GM23338 (cell line): ENCODE measurements around the gene FAM13A. TPM values are rescaled to one million over a fixed set of nuclear protein-coding genes. Genes with fewer than 3 reads are reported as not detected.

Experiments used
- ATAC-seq: fragments of 200-7000 bp; cut with Tn5 transposase; 3 replicates; pipeline ENCODE4 v1.9.1; 2020
- DNase-seq: peaks from one replicate; pipeline ENCODE4 v3.0.0-alpha.2; 2015; ENCODE audit warnings: low spot score
- H2AFZ ChIP-seq: fragments of 200-600 bp; sonication (generic); 2 replicates; pipeline ENCODE4 v1.8.0; 2016; ENCODE audit warnings: antibody characterized with exemption, mild to moderate bottlenecking, moderate library complexity
- H3F3A ChIP-seq: fragments of 200-600 bp; sonication (generic); replicated peaks from 2 replicates; pipeline ENCODE4 v1.8.0; 2017; ENCODE audit warnings: antibody characterized with exemption, mixed run types, low read depth
- H3K27ac ChIP-seq: fragments of 200-600 bp; sonication (generic); 2 replicates; pipeline ENCODE4 v1.6.1; 2016; ENCODE audit warnings: low read depth
- H3K27me3 ChIP-seq: fragments of 200-600 bp; sonication (generic); 2 replicates; pipeline ENCODE4 v1.8.0; 2016; ENCODE audit warnings: mild to moderate bottlenecking, mixed run types, moderate library complexity; ENCODE audit not compliant: insufficient read depth
- H3K36me3 ChIP-seq: fragments of 200-600 bp; sonication (generic); 2 replicates; pipeline ENCODE4 v1.8.0; 2016; ENCODE audit warnings: mild to moderate bottlenecking; ENCODE audit not compliant: insufficient read depth
- H3K4me1 ChIP-seq: fragments of 200-600 bp; sonication (generic); 2 replicates; pipeline ENCODE4 v1.8.0; 2016; ENCODE audit warnings: mild to moderate bottlenecking, moderate library complexity; ENCODE audit not compliant: insufficient read depth
- H3K4me2 ChIP-seq: fragments of 200-600 bp; sonication (generic); 2 replicates; pipeline ENCODE4 v1.7.1; 2017; ENCODE audit warnings: mixed run types
- H3K4me3 ChIP-seq: fragments of 200-600 bp; sonication (generic); 2 replicates; pipeline ENCODE4 v1.6.1; 2016; ENCODE audit warnings: mixed run types
- H3K79me2 ChIP-seq: fragments of 200-600 bp; sonication (generic); replicated peaks from 2 replicates; pipeline ENCODE4 v1.8.0; 2017; ENCODE audit warnings: mild to moderate bottlenecking; ENCODE audit not compliant: insufficient read depth
- H3K9me2 ChIP-seq: fragments of 200-600 bp; sonication (generic); 2 replicates; pipeline ENCODE4 v1.8.0; 2017; ENCODE audit not compliant: insufficient read depth
- H4K20me1 ChIP-seq: fragments of 200-600 bp; sonication (generic); replicated peaks from 2 replicates; pipeline ENCODE4 v1.8.0; 2017; ENCODE audit warnings: mild to moderate bottlenecking; ENCODE audit not compliant: insufficient read depth
- H3K27ac Mint-ChIP-seq: 2 replicates; pipeline ENCODE4 v1.8.0; 2020; ENCODE audit warnings: inconsistent platforms, mild to moderate bottlenecking, moderate library complexity, mixed read lengths
- H3K27me3 Mint-ChIP-seq: 3 replicates; pipeline ENCODE4 v1.8.0; 2022; ENCODE audit warnings: low read depth, mild to moderate bottlenecking, moderate library complexity, mixed read lengths, inconsistent platforms; ENCODE audit not compliant: insufficient read depth, poor library complexity
- H3K36me3 Mint-ChIP-seq: 3 replicates; pipeline ENCODE4 v1.8.0; 2021; ENCODE audit warnings: low read depth, mild to moderate bottlenecking, inconsistent platforms, moderate library complexity, mixed read lengths
- H3K4me1 Mint-ChIP-seq: 3 replicates; pipeline ENCODE4 v1.8.0; 2020; ENCODE audit warnings: mild to moderate bottlenecking, inconsistent platforms, mixed read lengths
- H3K4me3 Mint-ChIP-seq: 3 replicates; pipeline ENCODE4 v1.8.0; 2021; ENCODE audit warnings: moderate library complexity, mild to moderate bottlenecking, inconsistent platforms, mixed read lengths
- H3K9me3 Mint-ChIP-seq: 3 replicates; pipeline ENCODE4 v1.8.0; 2020; ENCODE audit warnings: moderate library complexity, mild to moderate bottlenecking, inconsistent platforms, mixed read lengths
- CREB1 ChIP-seq: fragments of 250-450 bp; sonication (Bioruptor Pico); IDR thresholded peaks from 2 replicates; pipeline ENCODE4 v1.5.0; 2020; ENCODE audit warnings: low read depth, mild to moderate bottlenecking, moderate library complexity
- EZH2 ChIP-seq: fragments of 200-600 bp; sonication (generic); IDR thresholded peaks from one replicate; pipeline ENCODE4 v1.8.0; 2017; ENCODE audit warnings: antibody characterized with exemption, mild to moderate bottlenecking, low read depth; ENCODE audit not compliant: unreplicated experiment
- EZH2phosphoT487 ChIP-seq: fragments of 200-600 bp; sonication (generic); IDR thresholded peaks from one replicate; pipeline ENCODE4 v1.8.1; 2018; ENCODE audit warnings: antibody characterized with exemption; ENCODE audit not compliant: unreplicated experiment
- JUNB ChIP-seq: IDR thresholded peaks from one replicate; pipeline ENCODE4 v1.6.1; 2016; ENCODE audit warnings: antibody characterized with exemption; ENCODE audit not compliant: unreplicated experiment
- NANOG ChIP-seq: IDR thresholded peaks from 2 replicates; pipeline ENCODE4 v1.6.1; 2016; ENCODE audit warnings: antibody characterized with exemption, borderline replicate concordance
- POLR2AphosphoS5 ChIP-seq: IDR thresholded peaks from 2 replicates; pipeline ENCODE4 v1.6.1; 2016; ENCODE audit warnings: antibody characterized with exemption, low read depth
- REST ChIP-seq: IDR thresholded peaks from one replicate; pipeline ENCODE4 v1.6.1; 2018; ENCODE audit warnings: antibody characterized with exemption; ENCODE audit not compliant: unreplicated experiment
- STAT1 ChIP-seq: IDR thresholded peaks from one replicate; pipeline ENCODE4 v1.6.1; 2016; ENCODE audit warnings: antibody characterized with exemption; ENCODE audit not compliant: unreplicated experiment
- ZNF114 ChIP-seq: fragments of 250-450 bp; sonication (Bioruptor Pico); IDR thresholded peaks from 2 replicates; pipeline ENCODE4 v1.5.0; 2020; ENCODE audit warnings: mild to moderate bottlenecking, moderate library complexity
- ZNF331 ChIP-seq: fragments of 250-450 bp; sonication (Bioruptor Pico); IDR thresholded peaks from 2 replicates; pipeline ENCODE4 v1.5.0; 2020; ENCODE audit warnings: low read depth, mild to moderate bottlenecking, moderate library complexity
- ZNF462 ChIP-seq: fragments of 250-450 bp; sonication (Bioruptor Pico); IDR thresholded peaks from 2 replicates; pipeline ENCODE4 v1.5.0; 2020; ENCODE audit warnings: mild to moderate bottlenecking, moderate library complexity
- polyA plus RNA-seq: library from polyadenylated mRNA; unstranded; fragments of >200 nt; fragmentation: Nextera tagmentation; extraction: Ambion mirVana; gene quantifications from 2 replicates; pipeline ENCODE4 v1.2.1, GENCODE V29; 2016
- total RNA-seq: library from RNA; depleted of rRNA; stranded (reverse); fragments of >200 nt; shearing (Covaris generic); gene quantifications from 2 replicates; pipeline ENCODE4 v1.2.3, GENCODE V29; 2014
- TF ChIP-seq, protein P1 (sequence below): IDR thresholded peaks from 2 replicates; pipeline ENCODE4 v1.6.1; 2016; ENCODE audit warnings: antibody characterized with exemption
- TF ChIP-seq, protein P2 (sequence below), 2 experiments: fragments of 200-600 bp in 1 of 2; sonication (generic) in 1 of 2; conservative IDR thresholded peaks; 2 replicates each; pipeline versions ENCODE4 v1.5.1 to v1.6.1; 2016 to 2017; ENCODE audit warnings: antibody characterized with exemption in 2 of 2, low read depth in 2 of 2, mild to moderate bottlenecking in 2 of 2, moderate library complexity in 1 of 2

Gene FAM13A
- total and polyA plus RNA-seq, 2 experiments from 2014 or later: 13.9 to 28.4 TPM

- Histone ChIP-seq H3K79me2 (no peaks in the 10 kb centered on the region), H3K36me3 (no peaks in the 10 kb centered on the region), H3K4me3 (no peak overlapping the region), H3K4me1 (no peaks in the 10 kb centered on the region), H3K4me2 (no peak overlapping the region), H3K9me2 (no peaks in the 10 kb centered on the region), H3F3A (no peaks in the 10 kb centered on the region), H2AFZ (no peak overlapping the region), H3K27ac (no peak overlapping the region), H3K27me3 (no peaks in the 10 kb centered on the region), H4K20me1 (no peaks in the 10 kb centered on the region)
- H3K27me3 Mint-ChIP-seq: peaks cover 2% of the 10 kb centered on the region
- H3K4me1 Mint-ChIP-seq: peaks cover 12% of the 10 kb centered on the region; the same call in 2 of the 3 replicates
- H3K36me3 Mint-ChIP-seq: peaks cover 11% of the 10 kb centered on the region; the same call in 2 of the 3 replicates
- H3K9me3 Mint-ChIP-seq: no peaks in the 10 kb centered on the region
- TF ChIP-seq CREB1 (CRISPR knock-in tag) (no peak), REST (no peak), POLR2AphosphoS5 (no peak), EZH2 (no peak), ZNF114 (no peak), NANOG (no peak), STAT1 (no peak), EZH2phosphoT487 (no peak), ZNF462 (CRISPR knock-in tag) (no peak), JUNB (no peak), ZNF331 (CRISPR knock-in tag) (no peak)
- TF ChIP-seq, protein P1, sequence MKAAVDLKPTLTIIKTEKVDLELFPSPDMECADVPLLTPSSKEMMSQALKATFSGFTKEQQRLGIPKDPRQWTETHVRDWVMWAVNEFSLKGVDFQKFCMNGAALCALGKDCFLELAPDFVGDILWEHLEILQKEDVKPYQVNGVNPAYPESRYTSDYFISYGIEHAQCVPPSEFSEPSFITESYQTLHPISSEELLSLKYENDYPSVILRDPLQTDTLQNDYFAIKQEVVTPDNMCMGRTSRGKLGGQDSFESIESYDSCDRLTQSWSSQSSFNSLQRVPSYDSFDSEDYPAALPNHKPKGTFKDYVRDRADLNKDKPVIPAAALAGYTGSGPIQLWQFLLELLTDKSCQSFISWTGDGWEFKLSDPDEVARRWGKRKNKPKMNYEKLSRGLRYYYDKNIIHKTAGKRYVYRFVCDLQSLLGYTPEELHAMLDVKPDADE: no peak
- TF ChIP-seq, protein P2, sequence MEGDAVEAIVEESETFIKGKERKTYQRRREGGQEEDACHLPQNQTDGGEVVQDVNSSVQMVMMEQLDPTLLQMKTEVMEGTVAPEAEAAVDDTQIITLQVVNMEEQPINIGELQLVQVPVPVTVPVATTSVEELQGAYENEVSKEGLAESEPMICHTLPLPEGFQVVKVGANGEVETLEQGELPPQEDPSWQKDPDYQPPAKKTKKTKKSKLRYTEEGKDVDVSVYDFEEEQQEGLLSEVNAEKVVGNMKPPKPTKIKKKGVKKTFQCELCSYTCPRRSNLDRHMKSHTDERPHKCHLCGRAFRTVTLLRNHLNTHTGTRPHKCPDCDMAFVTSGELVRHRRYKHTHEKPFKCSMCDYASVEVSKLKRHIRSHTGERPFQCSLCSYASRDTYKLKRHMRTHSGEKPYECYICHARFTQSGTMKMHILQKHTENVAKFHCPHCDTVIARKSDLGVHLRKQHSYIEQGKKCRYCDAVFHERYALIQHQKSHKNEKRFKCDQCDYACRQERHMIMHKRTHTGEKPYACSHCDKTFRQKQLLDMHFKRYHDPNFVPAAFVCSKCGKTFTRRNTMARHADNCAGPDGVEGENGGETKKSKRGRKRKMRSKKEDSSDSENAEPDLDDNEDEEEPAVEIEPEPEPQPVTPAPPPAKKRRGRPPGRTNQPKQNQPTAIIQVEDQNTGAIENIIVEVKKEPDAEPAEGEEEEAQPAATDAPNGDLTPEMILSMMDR (conservative IDR thresholded peaks at IDR 0.05; ENCODE audit: low read depth in 2 of 2): no peak
- H3K27ac Mint-ChIP-seq: no peak overlapping the region
- DNase-seq (no peak), ATAC-seq (no peak)
- H3K4me3 Mint-ChIP-seq: no peak overlapping the region
These were observed 327.7 kb downstream of the FAM13A start for GRCh38 chr4:88729146-88729760.
